ENCODE data around the gene CUL2.
"Not testable (repeated sequence)": the region's sequence is repeated elsewhere in the genome, so short reads cannot be mapped to it uniquely, and the experiment has no call there.

Gene CUL2

DNA sequence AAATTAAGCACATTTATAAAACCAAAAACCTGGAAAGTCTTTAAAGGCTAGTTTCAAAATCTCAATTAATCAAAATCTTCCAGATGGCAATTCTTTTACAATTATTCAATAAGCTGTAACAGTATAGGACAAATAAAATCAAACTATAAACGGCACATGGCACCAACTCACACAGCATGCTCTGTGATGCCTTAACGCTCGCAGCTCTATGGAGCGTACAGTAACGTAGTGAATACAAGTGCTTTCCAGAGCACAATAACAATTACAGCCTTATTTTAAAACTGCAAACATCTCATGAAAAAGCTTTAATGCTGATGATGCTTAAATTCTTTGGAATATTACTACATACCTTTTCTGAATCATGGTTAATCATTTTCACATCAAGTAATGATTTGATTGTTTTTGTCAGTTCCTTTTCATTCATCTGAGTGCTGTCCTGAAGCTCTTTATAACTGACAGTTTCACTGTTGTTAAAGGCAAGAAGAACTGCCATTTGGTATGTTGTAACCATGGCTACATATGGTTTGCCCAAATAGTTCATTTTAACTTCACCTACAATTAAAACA lies 74.2 kb downstream of the CUL2 start:
- no peak for DNase-seq

DNA sequence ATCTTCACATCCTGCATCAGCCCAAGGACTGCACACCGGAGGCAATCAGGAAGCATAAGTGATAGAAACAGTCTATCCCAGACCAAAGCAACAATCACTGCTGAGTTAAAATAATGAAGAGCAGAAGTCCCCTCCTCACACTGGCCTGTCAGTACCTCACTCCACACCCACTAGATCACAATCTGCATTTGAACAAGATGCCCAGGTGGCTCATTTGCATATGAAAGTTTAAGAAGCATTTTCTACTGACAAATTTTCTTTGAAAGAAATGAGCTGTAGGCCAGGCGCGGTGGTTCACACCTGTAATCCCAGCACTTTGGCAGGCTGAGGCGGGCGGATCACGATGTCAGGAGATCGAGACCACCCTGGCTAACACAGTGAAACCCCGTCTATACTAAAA lies 77.4 kb downstream of the CUL2 start:
- DNase-seq = no peak

DNA sequence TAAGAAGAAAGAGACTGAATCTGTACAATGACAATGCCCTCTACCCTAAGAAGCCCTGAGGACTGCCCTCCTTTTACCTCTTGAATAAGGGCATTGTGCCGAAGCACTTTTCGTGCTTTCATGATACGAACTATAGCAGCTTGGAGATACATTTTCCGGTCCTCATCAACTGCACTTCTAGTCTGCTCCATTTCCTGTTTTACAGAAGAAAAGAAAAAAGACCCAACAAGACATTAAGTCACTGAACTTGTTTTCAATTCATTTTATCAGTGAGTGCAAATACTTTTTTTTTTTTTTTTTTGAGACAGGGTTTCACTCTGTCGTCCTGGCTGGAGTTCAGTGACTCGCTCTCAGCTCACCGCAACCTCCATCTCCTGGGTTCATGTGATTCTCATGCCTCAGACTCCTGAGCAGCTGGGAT lies 78.4 kb downstream of the CUL2 start:
- DNase-seq = no peak

DNA sequence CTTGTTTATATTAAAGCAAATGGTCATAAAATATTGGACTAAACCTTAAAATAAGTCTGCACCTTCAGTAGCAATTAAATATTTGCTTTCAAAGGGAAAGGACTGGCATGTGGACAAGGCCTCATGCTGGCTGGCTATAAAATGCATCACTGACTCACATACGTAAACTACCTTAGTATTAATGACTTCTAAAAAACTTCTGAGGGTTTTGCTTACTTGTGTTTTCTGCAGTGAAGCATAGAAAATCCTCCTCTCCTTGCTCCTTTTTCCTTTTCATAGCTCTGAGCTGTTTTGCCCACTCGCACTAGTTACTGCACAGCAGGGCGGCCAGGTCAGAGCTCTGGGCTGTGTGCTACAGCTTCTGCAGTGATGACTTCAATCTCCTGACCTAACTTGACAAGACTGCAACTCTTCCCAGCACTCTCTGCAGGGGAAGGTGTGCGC lies 82.3 kb downstream of the CUL2 start:
- DNase-seq = no peak

DNA sequence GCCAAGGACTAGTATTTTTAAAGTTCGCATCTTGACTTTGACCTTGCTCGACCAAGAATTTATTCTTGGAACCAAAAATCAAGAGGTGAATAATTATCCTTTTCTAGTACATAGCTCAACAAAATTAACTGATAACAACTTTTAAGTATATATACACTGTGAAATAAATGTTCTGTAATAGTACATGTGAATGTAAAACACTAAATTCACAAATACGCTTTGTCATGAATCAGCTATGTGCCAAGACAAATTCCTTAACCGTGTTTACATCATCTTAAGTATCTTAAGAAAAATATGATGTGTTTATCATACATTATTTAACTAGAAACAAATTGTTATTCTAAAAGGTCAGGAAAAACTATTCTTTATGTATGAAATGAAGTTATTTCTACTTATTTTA lies 83.3 kb downstream of the CUL2 start:
- no peak for DNase-seq

DNA sequence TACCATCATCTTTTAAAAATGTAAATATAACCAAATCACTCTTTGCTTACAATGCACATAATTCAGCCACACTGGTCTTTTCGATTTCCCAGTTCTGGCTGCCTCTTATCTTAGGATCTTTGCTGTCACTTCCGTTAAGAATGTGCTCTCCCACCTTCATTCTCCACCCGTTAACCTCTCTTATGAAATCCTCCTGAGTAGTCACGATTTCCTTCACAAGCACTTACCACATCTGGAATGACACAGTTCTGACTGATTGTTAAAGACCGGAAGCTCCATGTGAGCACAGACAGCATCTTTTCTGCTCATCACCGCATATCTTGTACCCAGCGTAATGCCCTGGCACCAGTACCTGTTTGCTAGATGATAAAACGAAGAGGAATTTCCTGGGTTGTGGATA lies 84.3 kb downstream of the CUL2 start:
- no peak for DNase-seq

DNA sequence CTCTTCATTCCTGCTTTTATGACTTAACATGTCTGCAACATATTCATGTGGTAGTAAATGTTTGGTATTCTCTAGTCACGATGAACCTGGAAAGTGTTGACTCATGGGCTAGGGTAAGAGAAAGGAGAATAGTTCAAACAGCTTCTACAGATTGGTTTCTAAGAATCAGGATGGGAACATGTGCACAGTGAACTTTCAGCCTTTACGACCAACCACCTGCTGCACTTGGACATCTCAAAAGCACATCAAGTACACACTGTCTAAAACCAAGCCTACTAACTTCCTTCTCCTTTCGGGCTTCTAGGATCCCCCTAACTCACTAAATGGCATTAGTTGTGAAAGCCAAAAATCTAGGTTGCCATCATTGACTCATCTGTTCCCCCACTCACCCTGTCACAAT lies 85.5 kb downstream of the CUL2 start:
- DNase-seq = no peak

DNA sequence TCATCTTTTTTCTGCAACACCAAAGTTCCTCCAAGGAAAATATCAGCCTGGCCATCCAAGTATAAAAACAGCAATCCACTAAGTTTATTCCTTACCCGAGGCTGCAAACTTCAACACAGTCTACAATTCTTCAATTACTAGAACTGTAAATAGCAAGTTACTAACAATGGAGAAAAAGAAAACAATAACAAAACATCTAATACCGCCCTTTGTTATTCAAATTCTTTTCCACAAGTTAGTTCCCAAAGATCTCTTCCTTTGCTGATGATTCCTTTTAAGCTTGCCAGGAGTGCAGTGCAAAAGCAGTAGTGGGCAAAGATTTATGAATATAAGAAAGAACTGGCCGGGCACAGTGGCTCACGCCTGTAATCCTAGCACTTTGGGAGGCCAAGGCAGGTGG lies 86.2 kb downstream of the CUL2 start:
- no peak for DNase-seq

DNA sequence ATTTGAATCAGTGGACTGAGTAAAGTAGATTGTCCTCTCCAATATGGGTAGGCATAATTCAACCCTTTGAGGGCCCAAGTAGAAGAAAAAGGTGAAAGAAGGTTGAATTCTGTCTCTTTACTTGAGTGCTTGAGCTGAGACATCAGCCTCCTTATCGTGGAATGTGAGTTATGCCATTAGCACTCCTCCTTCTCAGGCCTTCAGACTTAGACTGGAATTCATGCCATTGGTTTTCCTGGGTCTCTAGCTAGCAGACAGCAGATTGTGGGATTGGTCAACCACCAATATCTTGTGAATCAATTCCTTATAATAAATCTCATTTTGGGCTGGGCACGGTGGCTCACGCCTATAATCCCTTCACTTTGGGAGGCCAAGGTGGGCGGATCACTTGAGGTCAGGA lies 89.2 kb downstream of the CUL2 start:
- DNase-seq = no peak

DNA sequence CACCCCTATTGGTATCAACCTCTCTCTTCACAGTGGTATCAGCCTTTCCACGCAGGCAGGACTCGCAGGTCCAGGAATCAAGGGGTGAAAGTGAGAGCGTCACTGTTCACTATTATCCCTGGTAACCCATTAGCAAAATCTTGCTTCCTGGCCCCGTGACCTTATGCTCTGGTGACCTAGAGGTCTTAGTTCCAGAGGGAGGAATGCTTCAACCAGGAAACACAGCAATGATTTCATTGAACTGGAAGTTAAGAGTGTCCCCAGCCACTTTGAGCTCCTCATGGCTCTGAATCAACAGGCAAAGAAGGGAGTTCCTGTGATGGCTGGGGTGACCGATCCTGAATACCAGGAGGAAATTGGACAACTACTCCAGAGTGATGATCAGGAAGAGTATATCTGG lies 90.6 kb downstream of the CUL2 start:
- no peak for DNase-seq

DNA sequence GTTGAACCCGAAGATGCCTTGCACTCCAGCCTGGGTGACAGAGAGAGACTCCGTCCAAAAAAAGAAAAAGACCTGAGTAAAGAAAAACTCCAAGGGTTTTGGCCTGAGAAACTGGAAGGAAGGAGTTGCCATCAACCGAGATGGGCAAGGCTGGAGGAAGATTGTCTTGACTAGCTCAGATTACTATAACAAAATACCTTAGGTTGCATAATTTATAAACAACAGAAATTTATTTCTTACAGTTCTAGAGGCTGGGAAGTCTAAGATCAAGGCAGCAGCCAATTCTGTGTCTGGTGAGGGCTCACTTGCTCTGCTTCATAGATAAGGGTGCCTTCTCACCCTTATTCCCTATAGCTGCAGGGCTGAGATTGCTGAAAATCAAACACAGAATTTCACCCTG lies 91.2 kb downstream of the CUL2 start:
- DNase-seq = no peak

DNA sequence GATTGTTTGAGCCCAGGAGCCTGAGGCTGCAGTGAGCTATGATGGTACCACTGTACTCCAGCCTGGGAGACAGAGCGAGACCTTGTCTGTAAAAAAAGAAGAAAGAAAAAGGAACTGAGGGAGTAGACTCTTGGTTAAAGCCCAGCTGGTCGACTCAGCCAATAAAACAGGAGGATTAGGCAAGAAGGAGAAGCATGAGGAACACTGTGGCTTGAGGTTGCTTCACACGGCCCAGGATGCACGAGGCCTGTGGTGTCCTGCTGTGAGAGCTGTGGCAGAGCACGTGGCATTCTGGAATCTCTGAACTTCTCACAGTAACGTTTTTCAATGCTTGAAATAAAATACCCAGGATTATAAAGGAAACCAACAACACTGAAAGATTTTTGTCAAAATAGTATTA lies 93.3 kb downstream of the CUL2 start:
- peak; percentile 29 for DNase-seq

DNA sequence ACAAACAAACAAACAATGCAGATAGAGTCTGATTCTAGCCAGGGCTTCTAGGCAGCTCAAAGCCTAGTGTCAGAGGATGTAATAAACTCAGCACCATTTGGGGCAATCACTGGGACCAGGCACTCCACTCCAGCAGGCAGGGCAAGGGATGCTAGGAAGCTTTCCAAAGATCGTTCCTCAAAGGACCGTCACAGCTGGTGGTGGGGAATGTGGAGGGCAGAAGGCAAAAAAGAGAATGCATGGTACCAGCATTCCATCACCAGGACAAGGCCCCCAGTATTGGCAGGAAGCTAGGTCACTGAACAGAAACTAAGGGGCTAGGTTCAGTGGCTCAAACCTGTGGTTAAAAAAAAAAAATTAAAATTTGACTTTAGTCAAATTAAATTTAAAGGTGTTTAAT lies 94.2 kb downstream of the CUL2 start:
- DNase-seq = no peak

DNA sequence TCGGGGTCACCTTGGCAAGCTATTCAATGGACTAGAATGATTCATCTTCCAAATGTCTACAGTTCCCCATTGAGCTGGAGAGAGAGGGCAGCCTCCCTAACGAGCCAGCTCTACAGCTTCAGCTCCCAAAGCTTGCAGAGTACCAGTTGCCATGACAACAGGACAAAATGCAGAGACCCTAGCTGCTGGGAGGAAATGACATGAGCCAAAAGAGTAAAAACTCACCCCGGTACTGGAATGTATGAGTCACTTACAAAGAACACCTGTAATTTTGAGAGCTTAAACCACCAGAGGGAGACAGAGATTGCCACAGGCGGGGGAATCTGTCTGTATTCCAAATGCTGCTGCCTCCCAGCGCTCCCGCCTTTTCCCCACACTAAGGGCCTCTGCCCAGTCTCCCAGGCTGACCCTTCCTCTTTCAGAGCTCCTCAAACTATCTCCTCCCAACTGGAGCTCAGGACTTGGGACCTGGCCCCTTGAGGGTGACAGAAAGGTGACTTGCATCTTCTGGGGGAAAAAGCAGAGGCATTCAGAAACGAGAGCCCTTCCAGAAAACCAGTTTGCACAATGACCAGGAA lies 95.5 kb downstream of the CUL2 start:
- peak; percentile 8 for DNase-seq

DNA sequence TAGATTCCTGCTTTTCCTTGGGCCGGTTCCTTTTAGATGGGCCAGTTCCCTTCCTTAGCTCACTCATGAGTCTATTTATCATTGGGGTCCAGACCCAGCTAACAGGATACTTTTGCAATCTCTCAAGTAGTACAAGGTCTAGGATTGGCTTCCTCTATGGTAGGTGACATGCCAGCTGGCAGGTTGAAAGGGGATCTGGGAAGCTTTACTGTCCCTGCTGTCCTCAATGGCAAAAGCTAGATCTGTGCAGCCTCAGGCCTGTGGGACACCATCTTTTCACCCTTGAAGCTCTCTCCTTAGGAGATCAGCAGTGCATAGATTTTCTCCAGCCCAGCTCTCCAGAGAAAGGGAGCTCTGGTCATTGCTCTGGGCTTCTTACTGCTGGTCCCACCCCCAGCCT lies 96.4 kb downstream of the CUL2 start:
- DNase-seq = no peak

DNA sequence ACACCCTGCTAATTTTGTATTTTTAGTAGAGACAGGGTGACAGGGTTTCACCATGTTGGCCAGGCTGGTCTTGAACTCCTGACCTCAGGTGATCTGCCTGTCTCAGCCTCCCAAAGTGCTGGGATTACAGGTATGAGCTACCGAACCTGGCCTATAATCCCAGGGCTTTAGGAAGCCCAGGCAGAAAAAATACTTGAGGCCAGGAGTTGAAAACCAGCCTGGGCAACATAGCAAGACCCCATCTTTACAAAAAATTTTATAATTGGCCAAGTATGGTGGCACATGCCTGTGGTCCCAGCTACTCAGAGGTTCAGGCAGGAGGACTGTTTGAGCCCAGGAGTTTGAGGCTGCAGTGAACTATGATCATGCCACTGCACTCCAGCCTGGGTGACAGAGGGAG lies 99.0 kb downstream of the CUL2 start:
- DNase-seq = not testable (repeated sequence)

DNA sequence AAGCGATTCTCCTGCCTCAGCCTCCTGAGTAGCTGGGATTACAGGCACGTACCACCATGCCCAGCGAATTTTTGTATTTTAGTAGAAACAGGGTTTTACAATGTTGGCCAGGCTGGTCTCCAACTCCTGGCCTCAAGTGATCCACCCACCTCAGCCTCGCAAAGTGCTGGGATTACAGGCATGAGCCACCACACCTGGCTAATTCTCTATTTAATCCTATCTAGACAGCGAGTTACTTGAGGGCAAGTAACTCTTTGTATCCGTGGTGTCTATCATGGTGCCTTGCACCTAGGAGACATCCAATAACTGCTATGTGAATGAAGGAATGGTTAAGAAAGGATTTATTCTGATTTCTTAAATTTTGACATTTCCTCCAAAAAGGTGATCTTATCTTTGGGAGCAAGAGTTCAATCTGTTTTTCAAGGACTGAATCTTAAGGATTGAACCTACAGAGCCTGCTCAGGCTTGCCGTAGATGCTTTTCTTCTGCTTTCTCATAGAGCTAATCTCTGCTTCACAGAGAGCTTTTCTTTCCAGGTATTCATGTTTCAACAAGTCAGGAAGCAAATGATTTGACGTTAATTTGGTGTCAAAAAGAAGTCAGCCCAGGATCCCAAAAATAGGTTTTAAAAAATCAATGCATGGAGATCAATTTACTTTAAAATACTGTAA lies 101.6 kb downstream of the CUL2 start:
- no peak for DNase-seq

DNA sequence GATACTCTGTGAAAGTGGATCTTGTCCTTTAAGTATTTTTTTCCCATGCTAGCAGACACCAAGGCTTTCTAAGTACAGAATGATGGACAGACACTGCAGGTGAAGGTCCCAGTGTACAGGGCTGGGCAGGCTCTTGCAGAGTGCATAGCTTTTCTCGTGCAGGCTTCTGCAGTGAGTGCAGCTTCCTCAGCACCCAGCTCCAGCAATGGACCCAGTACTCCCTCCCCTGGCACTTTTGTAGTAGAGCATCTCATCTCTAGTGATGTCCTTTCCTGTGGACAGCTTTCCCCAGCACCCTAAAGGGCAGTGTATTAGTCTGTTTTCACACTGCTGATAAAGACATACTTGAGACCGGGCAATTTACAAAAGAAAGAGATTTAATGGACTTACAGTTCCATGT lies 104.3 kb downstream of the CUL2 start:
- no peak for DNase-seq

DNA sequence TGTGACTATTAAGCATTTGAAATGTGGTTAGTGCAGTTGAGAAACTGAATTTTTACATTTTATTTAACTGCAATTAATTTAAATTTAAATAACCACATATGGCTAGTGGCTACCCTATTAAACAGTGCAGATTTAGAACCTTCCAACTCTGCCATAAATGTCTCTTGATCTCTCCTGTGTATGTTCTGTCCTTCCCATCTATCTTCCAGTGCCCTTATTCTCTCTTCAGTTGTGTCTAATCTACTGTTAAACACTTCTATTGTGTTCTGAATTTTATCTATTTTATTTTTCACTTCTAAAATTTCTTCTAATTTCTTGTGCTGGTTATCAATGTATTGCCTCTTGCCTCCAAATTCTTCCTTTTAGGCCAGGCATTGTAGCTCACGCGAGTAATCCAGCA lies 105.0 kb downstream of the CUL2 start:
- no peak for DNase-seq

DNA sequence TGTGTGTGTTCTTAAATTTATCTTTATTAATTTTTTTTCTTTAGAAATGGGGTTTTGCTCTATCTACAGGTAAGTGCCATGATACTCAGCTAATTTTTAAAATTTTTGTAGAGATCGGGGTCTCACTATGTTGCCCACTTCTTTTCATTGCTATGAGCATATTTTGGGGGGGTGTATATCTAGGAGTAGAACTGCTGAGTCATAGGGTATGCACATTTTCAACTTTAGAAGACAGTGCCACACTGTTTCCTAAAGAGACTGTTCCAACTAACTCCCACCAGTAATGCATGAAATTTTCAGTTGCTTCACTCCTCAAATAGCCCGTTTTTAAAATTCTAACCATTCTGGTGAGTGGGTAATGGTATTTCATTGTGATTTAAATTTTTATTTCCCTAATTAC lies 108.3 kb downstream of the CUL2 start:
- no peak for DNase-seq

DNA sequence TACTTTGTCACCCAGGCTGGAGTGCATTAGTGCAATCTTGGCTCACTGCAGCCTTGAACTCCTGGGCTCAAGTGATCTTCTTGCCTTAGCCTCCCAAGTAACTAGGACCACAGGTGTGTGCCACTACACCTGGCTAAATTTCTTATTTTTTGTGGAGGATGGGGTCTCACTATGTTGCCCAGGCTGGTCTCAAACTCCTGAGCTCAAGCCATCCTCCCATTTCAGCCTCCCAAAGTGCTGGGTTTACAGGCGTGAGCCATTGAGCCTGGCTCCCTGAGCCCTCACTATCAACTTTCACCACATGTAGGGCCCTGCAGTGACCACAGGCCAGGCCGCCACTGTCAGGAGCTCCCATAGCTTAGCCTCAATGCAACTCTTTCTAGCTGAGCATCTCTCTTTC lies 110.2 kb downstream of the CUL2 start:
- DNase-seq = no peak

DNA sequence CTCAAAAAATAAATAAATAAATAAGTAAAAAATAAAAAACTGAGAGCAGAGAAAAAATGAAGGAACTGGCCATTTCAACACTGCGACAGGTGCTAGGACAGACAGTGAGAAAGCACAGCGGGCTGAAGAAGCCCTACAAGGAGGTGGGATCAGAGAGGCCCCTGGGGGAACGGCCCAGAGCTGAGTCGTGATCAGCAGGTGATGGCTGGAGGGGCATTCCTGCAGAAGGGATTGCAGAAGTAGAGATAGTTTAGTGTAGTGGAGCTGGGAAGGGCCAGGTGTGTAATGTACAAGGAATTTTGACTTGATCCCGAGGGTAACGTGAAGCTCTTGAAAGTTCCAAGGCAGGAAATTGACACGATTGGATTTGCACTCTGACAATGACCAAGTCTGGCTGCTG lies 112.1 kb downstream of the CUL2 start:
- DNase-seq = no peak

DNA sequence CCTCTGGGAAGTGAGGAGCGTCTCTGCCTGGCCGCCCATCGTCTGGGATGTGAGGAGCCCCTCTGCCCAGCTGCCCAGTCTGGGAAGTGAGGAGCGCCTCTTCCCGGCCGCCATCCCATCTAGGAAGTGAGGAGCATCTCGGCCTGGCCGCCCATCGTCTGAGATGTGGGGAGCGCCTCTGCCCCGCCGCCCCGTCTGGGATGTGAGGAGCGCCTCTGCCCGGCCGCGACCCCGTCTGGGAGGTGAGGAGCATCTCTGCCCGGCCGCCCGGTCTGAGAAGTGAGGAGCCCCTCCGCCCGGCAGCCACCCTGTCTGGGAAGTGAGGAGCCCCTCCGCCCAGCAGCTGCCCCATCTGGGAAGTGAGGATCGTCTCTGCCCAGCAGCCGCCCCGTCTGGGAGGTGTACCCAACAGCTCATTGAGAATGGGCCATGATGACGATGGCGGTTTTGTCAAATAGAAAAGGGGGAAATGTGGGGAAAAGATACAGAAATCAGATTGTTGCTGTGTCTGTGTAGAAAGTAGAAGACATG lies 113.7 kb downstream of the CUL2 start:
- DNase-seq = not testable (repeated sequence)

DNA sequence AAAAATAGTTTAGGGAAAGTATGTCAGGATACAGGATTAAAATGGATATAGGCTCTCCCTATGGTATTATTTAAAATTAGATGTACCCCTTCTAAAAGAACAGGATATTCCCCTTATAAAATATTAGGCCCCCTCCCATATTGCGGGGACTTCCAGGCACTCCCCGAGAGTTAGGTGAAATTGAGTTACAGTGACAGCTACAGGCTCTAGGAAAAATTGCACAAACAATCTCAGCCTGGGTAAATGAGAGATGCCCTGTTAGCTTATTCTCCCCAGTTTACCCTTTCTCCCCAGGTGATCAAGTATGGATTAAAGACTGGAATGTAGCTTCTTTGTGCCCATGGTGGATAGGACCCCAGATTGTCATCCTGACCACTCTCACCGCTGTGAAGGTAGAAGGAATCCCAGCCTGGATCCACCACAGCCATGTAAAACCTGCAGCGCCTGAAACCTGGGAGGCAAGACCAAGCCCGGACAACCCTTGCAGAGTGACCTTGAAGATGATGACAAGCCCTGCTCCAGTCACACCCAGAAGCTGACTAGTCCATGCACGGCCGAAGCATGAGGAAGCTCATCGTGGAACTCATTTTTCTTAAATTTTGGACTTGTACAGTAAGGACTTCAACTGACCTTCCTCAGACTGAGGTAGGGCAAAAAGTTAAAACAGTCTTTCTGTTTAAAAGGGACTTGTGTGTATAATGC lies 115.6 kb downstream of the CUL2 start:
- DNase-seq = not testable (repeated sequence)

Data from CD4-positive, alpha-beta T cell treated with Interferon gamma for 1 hour (primary cell).